Adrenal gland (tissue), 5 donors: Measurements from ENCODE around the gene MRPL38.

ENCODE experiments used
- POLR2A ChIP-seq, 2 donors: fragments of 450-650 bp; IDR thresholded peaks; one replicate each; pipeline ENCODE4 v1.6.1; 2017; ENCODE audit warnings: antibody characterized with exemption in 2 of 2, mild to moderate bottlenecking in 2 of 2, moderate library complexity in 1 of 2
- TF ChIP-seq, protein P1 (sequence below), 6 experiments: fragments of 450-650 bp in 4 of 6; fragments of 200-600 bp in 2 of 6; sonication (generic) in 1 of 6; IDR thresholded peaks; 1 replicate in 5 of 6; 2 replicates in 1 of 6; pipeline versions ENCODE4 v1.5.1 to v1.8.0; 2016 to 2021; ENCODE audit warnings: antibody characterized with exemption in 6 of 6, mild to moderate bottlenecking in 2 of 6, moderate library complexity in 1 of 6
- donor health status: DM: no; HTN: no; CAD: no.

DNA sequence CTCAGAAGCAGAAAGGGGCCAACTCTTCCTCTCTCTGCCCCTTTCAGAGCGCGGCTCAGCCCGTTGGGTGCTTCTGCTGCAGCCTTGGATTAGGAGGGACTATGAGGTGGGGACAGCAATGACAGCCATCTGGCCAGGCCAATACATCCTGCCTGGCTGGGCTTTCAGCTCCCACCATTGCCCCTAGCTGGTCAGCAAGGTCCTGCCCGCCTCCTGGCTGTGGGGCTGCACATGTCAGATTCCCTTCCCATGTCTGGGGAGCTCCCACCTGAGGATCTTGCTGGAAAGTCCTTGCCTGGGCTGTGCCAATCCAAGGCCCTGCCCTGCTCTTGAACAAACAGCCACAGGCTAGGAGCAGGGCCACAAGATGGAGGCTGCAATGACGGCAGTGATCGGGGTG is 16.2 kb downstream of the MRPL38 start:
- TF ChIP-seq, protein P1, sequence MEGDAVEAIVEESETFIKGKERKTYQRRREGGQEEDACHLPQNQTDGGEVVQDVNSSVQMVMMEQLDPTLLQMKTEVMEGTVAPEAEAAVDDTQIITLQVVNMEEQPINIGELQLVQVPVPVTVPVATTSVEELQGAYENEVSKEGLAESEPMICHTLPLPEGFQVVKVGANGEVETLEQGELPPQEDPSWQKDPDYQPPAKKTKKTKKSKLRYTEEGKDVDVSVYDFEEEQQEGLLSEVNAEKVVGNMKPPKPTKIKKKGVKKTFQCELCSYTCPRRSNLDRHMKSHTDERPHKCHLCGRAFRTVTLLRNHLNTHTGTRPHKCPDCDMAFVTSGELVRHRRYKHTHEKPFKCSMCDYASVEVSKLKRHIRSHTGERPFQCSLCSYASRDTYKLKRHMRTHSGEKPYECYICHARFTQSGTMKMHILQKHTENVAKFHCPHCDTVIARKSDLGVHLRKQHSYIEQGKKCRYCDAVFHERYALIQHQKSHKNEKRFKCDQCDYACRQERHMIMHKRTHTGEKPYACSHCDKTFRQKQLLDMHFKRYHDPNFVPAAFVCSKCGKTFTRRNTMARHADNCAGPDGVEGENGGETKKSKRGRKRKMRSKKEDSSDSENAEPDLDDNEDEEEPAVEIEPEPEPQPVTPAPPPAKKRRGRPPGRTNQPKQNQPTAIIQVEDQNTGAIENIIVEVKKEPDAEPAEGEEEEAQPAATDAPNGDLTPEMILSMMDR (IDR thresholded peaks at IDR 0.05) = no peak
- no peak for TF ChIP-seq POLR2A (IDR thresholded peaks at IDR 0.05)
